SK-N-SH (cell line): ENCODE measurements around the gene CAMSAP1. TPM values are rescaled to one million over a fixed set of nuclear protein-coding genes. Genes with fewer than 3 reads are reported as not detected.

Experiments used
- CTCF ChIA-PET: fragments of 300-600, 350-600 bp; formaldehyde crosslinking; extraction: SDS; loops from one replicate; lab custom pipeline; 2021; lab: Yijun Ruan, JAX
- POLR2A ChIA-PET: fragments of 350-600 bp; sonication (Branson Sonifier 250); formaldehyde crosslinking; extraction: SDS; loops from one replicate; lab custom pipeline; 2020; ENCODE audit warnings: antibody characterized with exemption, inconsistent platforms; lab: Yijun Ruan, JAX
- DNase-seq: peaks from one replicate; pipeline ENCODE4 v3.0.0; 2012
- H2AFZ ChIP-seq: fragments of 200-600 bp; sonication (generic); 2 replicates; pipeline ENCODE4 v1.8.1; 2016; ENCODE audit warnings: antibody characterized with exemption, mild to moderate bottlenecking, low read depth
- H3F3A ChIP-seq: fragments of 200-600 bp; sonication (generic); replicated peaks from 2 replicates; pipeline ENCODE3; 2016; ENCODE audit warnings: antibody characterized with exemption, mild to moderate bottlenecking; ENCODE audit not compliant: insufficient read depth
- H3K27ac ChIP-seq, 2 experiments: fragments of 200-500 bp in 1 of 2; fragments of 200-600 bp in 1 of 2; sonication (Bioruptor generic) in 1 of 2; sonication (generic), shearing (Covaris generic) in 1 of 2; 2 replicates each; pipeline versions ENCODE4 v1.5.1 to v1.6.1; 2014 to 2016; ENCODE audit warnings: low read depth in 2 of 2, inconsistent platforms in 1 of 2, low read length in 1 of 2, mild to moderate bottlenecking in 1 of 2, mixed read lengths in 1 of 2
- H3K27me3 ChIP-seq: fragments of 200-600 bp; sonication (generic), shearing (Covaris generic); 2 replicates; pipeline ENCODE4 v1.6.1; 2016; ENCODE audit warnings: mixed run types; ENCODE audit not compliant: insufficient read depth
- H3K36me3 ChIP-seq, 2 experiments: fragments of 200-500 bp in 1 of 2; fragments of 200-600 bp in 1 of 2; sonication (Bioruptor generic) in 1 of 2; sonication (generic) in 1 of 2; replicated peaks in 1 of 2; 2 replicates each; pipeline versions ENCODE3 to v1.5.1; 2014 to 2016; ENCODE audit warnings: low read length in 1 of 2, mild to moderate bottlenecking in 1 of 2; ENCODE audit not compliant: insufficient read depth in 2 of 2, control insufficient read depth in 1 of 2
- H3K4me1 ChIP-seq, 2 experiments: fragments of 200-500 bp in 1 of 2; fragments of 200-600 bp in 1 of 2; sonication (Bioruptor generic) in 1 of 2; sonication (generic), shearing (Covaris generic) in 1 of 2; 2 replicates each; pipeline versions ENCODE4 v1.5.1 to v1.6.1; 2014 to 2016; ENCODE audit warnings: low read depth in 1 of 2, low read length in 1 of 2, mixed run types in 1 of 2; ENCODE audit not compliant: insufficient read depth in 2 of 2, control insufficient read depth in 1 of 2
- H3K4me2 ChIP-seq: fragments of 200-600 bp; sonication (generic), shearing (Covaris generic); 2 replicates; pipeline ENCODE4 v1.6.1; 2017; ENCODE audit warnings: mixed run types
- H3K4me3 ChIP-seq, 2 experiments: fragments of 200-500 bp in 1 of 2; fragments of 200-600 bp in 1 of 2; sonication (Bioruptor generic) in 1 of 2; sonication (generic), shearing (Covaris generic) in 1 of 2; 2 replicates each; pipeline versions ENCODE4 v1.5.1 to v1.8.1; 2014 to 2016; ENCODE audit warnings: low read depth in 2 of 2, inconsistent platforms in 1 of 2, low read length in 1 of 2, mild to moderate bottlenecking in 1 of 2, mixed read lengths in 1 of 2, moderate library complexity in 1 of 2
- H3K79me2 ChIP-seq: fragments of 200-600 bp; sonication (generic); 2 replicates; pipeline ENCODE4 v1.8.1; 2017; ENCODE audit warnings: mild to moderate bottlenecking; ENCODE audit not compliant: insufficient read depth
- H3K9ac ChIP-seq: fragments of 200-600 bp; sonication (generic); 2 replicates; pipeline ENCODE4 v1.6.1; 2017; ENCODE audit warnings: mixed run types
- H3K9me2 ChIP-seq: fragments of 200-600 bp; sonication (generic); 2 replicates; pipeline ENCODE4 v1.6.1; 2017; ENCODE audit warnings: mixed run types
- H3K9me3 ChIP-seq: fragments of 200-600 bp; sonication (generic); 2 replicates; pipeline ENCODE4 v1.6.1; 2017; ENCODE audit warnings: mixed run types, mild to moderate bottlenecking, moderate library complexity
- H4K20me1 ChIP-seq: fragments of 200-600 bp; sonication (generic); 2 replicates; pipeline ENCODE4 v1.6.1; 2017; ENCODE audit warnings: mild to moderate bottlenecking, mixed run types; ENCODE audit not compliant: insufficient read depth
- FOXJ3 ChIP-seq: sonication (generic); formaldehyde crosslinking; IDR thresholded peaks from 2 replicates; pipeline ENCODE4 v1.5.1; 2020; ENCODE audit warnings: mild to moderate bottlenecking, missing genetic modification reagents
- MXI1 ChIP-seq: IDR thresholded peaks from 2 replicates; pipeline ENCODE4 v1.6.1; 2012; ENCODE audit warnings: mild to moderate bottlenecking, low read depth, low read length, improper control_type of control experiment
- NRF1 ChIP-seq: IDR thresholded peaks from 2 replicates; pipeline ENCODE4 v1.6.1; 2012; ENCODE audit warnings: low read depth, mild to moderate bottlenecking, low read length
- REST ChIP-seq: IDR thresholded peaks from 2 replicates; pipeline ENCODE4 v1.6.1; 2012; ENCODE audit warnings: mild to moderate bottlenecking, low read depth, low read length, moderate library complexity
- RXRA ChIP-seq: IDR thresholded peaks from 2 replicates; pipeline ENCODE4 v1.4.0; 2012; ENCODE audit warnings: low read depth, mild to moderate bottlenecking, borderline replicate concordance
- WGBS: methylation state at CpG from one replicate; pipeline ENCODE4 v1.1.6; 2017; ENCODE audit warnings: low lambda C conversion rate; 5-methylcytosine and 5-hydroxymethylcytosine counted together
- polyA plus RNA-seq, 3 experiments: library from polyadenylated mRNA; depleted of rRNA; stranded (reverse); fragments of >200 nt; gene quantifications; 2 replicates each; pipeline ENCODE4 v1.2.3, GENCODE V29; 2012
- TF ChIP-seq, protein P1 (sequence below): IDR thresholded peaks from 2 replicates; pipeline ENCODE4 v1.4.0; 2012; ENCODE audit warnings: low read depth
- TF ChIP-seq, protein P2 (sequence below): IDR thresholded peaks from 2 replicates; pipeline ENCODE4 v1.4.0; 2012; ENCODE audit warnings: low read depth, borderline replicate concordance
- TF ChIP-seq, protein P3 (sequence below): fragments of 200-600 bp; sonication (generic); IDR thresholded peaks from 2 replicates; pipeline ENCODE4 v1.6.1; 2017; ENCODE audit warnings: antibody characterized with exemption, mild to moderate bottlenecking, moderate library complexity

CAMSAP1 gene
- polyA plus RNA-seq, 1 of the 3 experiments (the other 2 are of a cell fraction) = 8.9 TPM

GRCh38 chr9:135928074-135928730 is 20.9 kb upstream of the CAMSAP1 start (continued):
- TF ChIP-seq REST = no peak
- TF ChIP-seq, protein P1, sequence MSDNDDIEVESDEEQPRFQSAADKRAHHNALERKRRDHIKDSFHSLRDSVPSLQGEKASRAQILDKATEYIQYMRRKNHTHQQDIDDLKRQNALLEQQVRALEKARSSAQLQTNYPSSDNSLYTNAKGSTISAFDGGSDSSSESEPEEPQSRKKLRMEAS = no peak

GRCh38 chr9:135927195-135928013 is 20.1 kb upstream of the CAMSAP1 start:
- no peak for DNase-seq
- H3K27me3 ChIP-seq = no peaks in the 10 kb centered on the region

DNA sequence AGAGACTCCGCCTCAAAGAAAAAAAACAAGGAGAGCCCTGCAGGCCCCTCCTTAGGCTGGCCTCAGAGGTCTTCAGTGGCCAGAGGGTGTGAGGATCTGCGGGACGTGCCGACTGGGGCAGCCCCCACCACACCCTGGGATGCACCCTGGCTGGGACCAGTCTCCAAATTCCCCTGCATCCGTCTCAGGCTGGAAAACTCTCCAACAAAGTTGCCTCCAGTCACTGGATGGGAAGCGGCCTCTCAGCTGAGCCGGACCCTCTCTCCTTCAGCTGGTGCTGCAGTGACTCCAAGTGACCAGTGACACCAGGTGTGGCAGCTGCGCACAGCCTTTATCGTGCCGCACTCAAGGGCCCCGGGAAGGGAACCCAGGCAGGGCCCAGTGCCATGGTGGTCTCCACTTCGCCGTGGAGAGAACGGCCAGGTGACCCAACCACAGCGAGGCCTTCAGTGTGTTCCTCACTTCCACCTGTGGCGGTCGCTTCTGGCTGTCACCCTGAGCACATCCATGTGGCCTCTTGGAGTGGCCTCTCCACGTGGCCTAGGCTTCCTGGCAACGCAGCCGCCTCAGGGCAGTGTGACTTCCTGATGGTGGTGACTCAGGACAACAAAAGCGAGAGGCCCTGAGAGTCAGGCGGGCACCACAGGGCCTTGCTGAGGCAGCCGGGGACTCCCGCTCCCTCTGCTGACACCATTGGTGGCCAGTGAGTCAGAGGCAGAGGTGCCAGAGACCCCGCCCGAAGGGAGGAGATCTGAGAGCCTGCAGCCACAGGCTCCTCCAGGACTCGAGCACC is 19.3 kb upstream of the CAMSAP1 start:
- 57% methylated on average over 4 of the region's 27 CpGs for WGBS
- Histone ChIP-seq H3K27ac (no peak overlapping the region), H3K9me2 (no peaks in the 10 kb centered on the region), H3K27me3 (no peaks in the 10 kb centered on the region), H3K79me2 (no peaks in the 10 kb centered on the region), H4K20me1 (no peaks in the 10 kb centered on the region), H3K36me3 (peaks cover 0 to 10% of the 10 kb centered on the region in 2 experiments), H3F3A (no peaks in the 10 kb centered on the region), H3K4me2 (no peak overlapping the region), H2AFZ (no peak overlapping the region), H3K9ac (no peak overlapping the region), H3K4me1 (no peaks in the 10 kb centered on the region), H3K9me3 (no peaks in the 10 kb centered on the region), H3K4me3 (no peak overlapping the region)
- ChIA-PET CTCF (no interaction called here), POLR2A (no interaction called here)
- no peak for DNase-seq
- TF ChIP-seq, protein P2, sequence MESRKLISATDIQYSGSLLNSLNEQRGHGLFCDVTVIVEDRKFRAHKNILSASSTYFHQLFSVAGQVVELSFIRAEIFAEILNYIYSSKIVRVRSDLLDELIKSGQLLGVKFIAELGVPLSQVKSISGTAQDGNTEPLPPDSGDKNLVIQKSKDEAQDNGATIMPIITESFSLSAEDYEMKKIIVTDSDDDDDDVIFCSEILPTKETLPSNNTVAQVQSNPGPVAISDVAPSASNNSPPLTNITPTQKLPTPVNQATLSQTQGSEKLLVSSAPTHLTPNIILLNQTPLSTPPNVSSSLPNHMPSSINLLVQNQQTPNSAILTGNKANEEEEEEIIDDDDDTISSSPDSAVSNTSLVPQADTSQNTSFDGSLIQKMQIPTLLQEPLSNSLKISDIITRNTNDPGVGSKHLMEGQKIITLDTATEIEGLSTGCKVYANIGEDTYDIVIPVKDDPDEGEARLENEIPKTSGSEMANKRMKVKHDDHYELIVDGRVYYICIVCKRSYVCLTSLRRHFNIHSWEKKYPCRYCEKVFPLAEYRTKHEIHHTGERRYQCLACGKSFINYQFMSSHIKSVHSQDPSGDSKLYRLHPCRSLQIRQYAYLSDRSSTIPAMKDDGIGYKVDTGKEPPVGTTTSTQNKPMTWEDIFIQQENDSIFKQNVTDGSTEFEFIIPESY = no peak
- TF ChIP-seq NRF1 = no peak
- TF ChIP-seq, protein P3, sequence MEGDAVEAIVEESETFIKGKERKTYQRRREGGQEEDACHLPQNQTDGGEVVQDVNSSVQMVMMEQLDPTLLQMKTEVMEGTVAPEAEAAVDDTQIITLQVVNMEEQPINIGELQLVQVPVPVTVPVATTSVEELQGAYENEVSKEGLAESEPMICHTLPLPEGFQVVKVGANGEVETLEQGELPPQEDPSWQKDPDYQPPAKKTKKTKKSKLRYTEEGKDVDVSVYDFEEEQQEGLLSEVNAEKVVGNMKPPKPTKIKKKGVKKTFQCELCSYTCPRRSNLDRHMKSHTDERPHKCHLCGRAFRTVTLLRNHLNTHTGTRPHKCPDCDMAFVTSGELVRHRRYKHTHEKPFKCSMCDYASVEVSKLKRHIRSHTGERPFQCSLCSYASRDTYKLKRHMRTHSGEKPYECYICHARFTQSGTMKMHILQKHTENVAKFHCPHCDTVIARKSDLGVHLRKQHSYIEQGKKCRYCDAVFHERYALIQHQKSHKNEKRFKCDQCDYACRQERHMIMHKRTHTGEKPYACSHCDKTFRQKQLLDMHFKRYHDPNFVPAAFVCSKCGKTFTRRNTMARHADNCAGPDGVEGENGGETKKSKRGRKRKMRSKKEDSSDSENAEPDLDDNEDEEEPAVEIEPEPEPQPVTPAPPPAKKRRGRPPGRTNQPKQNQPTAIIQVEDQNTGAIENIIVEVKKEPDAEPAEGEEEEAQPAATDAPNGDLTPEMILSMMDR = no peak
- TF ChIP-seq MXI1 = no peak
- TF ChIP-seq FOXJ3 (CRISPR knock-in tag) = no peak
- TF ChIP-seq REST = no peak

More at GRCh38 chr9:135927195-135928013, 20.1 kb upstream of the CAMSAP1 start:
- Histone ChIP-seq H4K20me1 (no peaks in the 10 kb centered on the region), H3K9me3 (no peaks in the 10 kb centered on the region), H3K4me3 (no peak overlapping the region), H3K9me2 (no peaks in the 10 kb centered on the region), H3K4me1 (no peaks in the 10 kb centered on the region), H3F3A (no peaks in the 10 kb centered on the region), H3K36me3 (peaks cover 1 to 13% of the 10 kb centered on the region in 2 experiments), H3K27ac (no peak overlapping the region), H3K79me2 (no peaks in the 10 kb centered on the region), H3K4me2 (no peak overlapping the region), H2AFZ (no peak overlapping the region), H3K9ac (no peak overlapping the region)
- ChIA-PET POLR2A (no interaction called here), CTCF (no interaction called here)
- 96% methylated on average over 16 of the region's 25 CpGs for WGBS
- no peak for TF ChIP-seq RXRA
